ENCODE data around the gene IL17C.
A peak's percentile ranks its signal among the peaks of the same experiment; 100 is the strongest.

Gene IL17C

DNA sequence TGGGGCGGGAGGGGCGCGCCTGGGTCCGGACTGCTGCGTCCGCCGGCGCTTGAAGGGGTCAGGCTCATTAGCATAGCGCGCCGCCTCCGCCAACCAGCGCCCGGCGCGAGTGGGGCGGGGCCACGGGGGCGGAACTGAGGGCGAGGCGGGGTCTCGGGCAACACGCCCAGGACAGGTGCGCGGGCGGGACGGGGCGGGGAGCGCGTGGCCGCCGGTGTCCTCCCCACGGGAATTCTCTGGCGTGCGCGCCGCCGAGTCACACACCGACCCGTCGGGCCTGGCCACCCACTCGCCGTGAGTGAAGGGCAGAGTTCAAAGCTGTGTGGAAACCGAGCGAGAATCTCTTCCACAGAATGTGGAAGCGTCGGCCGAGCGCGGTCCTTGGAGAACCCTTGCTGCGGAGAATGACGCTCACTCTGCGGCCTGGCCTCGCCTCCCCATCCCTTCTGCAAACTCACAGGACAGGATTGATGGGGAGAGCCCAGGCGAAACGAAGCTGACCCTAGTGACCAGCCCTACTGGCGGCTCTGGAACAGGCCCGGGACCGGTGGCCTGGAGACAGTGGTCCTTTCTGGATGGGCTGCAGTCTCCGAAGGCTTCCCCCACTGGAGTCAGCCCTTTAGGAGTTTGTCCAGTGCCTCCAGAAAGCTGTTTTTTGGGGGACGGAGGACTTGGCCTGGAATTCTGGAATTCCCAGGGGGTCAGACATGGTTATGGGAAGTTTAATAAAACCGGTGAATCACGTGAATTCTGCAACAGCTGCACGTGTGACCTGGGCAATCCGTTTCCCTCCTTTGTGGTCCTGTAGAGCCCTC, 48.3 kb downstream of the IL17C start, which contains the start of gene SNAI3:
Gene SNAI3, minus strand, starts transcription at position 69 of the 815 bp plus-strand sequence. CDS start 101 bp downstream, outside the sequence.
- peak; percentile 78 for DNase-seq

DNA sequence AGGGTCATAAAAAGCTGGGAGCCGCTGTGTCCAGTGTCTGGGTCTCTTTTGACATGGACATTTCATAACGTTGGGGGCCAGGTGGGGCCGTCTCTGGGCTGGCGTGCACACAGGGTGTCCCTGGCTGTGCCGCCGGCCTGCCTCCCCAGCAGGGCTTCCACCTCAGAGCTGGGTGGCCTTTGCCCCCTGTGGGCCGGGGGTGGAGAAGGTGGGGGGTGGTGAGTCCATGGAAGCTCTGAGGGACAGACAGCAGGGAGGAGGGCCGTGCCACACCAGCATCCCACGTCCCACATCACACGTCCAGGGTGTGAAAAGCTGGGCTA, 48.8 kb downstream of the IL17C start:
- no peak for DNase-seq

DNA sequence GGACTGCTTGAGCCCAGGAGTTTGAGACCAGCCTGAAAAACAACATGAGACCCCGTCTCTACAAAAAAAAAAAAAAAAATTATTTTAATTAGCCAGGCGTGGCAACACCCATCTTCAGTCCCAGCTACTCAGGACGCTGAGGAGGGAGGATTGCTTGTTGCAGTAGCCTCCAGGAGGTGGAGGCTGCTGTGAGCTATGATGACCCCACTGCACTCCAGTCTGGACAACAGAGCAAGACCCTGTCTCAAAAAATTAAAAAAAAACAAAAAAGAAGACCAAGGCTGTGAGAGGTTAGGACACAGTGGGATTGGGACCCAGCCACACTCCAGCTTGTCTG, 49.3 kb downstream of the IL17C start:
- no peak for DNase-seq

DNA sequence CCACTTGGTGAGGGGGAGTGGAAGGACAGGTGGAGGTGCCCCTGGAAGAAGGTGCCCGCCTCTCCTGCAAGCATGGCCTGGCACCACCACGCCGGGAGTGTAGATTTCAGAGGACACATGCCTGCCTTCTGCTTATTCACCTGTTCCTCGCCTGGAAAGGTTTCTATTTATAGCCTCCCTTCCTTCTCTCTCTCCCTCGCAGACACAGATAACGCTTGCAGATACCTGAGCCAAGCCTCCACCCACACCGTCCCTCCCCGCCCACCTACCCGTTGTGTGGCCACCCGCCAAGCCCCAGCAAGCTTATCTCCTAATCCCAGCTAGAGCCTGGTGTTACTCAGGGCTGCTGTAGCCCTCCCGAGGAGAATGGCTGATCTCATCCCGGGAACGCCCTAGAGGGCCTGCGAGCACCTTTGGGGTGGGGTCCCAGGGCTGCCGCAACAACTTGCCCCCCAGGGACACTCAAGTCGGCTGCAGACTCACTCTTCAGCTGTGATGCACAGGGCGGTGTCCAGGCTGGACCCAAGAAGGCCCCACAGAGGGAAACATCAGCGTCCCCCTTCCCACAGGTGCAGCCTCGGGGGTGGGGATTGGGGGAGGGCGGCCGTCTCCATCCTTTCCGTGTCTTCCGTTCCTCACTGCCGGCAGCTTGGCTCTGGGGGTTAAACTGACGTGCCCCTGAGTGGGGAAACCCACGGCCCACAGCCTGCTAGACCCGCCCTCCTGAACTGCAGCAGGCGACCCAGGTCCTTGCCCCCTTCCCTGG, 49.8 kb downstream of the IL17C start:
- no peak for DNase-seq
